ENCODE results near the gene KIRREL2. TPM values are rescaled to one million over a fixed set of nuclear protein-coding genes. Genes with fewer than 3 reads are reported as not detected.
"Not testable (repeated sequence)": the region's sequence is repeated elsewhere in the genome, so short reads cannot be mapped to it uniquely, and the experiment has no call there.

KIRREL2 gene
- polyA plus RNA-seq, 1 donor from 2014 or later = not detected

GRCh38 chr19:35870124-35870736 lies 13.5 kb downstream of the KIRREL2 start:
- H3K4me1 Mint-ChIP-seq = peaks cover 6 to 11% (median 9%) of the 10 kb centered on the region in 3 donors
- not testable (repeated sequence) for H3K36me3 Mint-ChIP-seq, H3K9me3 Mint-ChIP-seq
- peaks cover 42% of the 10 kb centered on the region for H3K27me3 Mint-ChIP-seq
- peak overlapping the region in 1 of 3 donors; percentile 40 for H3K27ac Mint-ChIP-seq
- peak overlapping the region in 3 of 4 donors; percentile 11 to 90 (median 87) for H3K4me3 Mint-ChIP-seq

GRCh38 chr19:35870798-35871197 lies 14.1 kb downstream of the KIRREL2 start:
- Mint-ChIP-seq H3K4me3 (peak overlapping the region in 1 of 4 donors; percentile 39), H3K9me3 (peaks cover 0 to 5% (median 0%) of the 10 kb centered on the region in 3 donors), H3K4me1 (peaks cover 6 to 11% (median 9%) of the 10 kb centered on the region in 3 donors), H3K27ac (no peak overlapping the region), H3K27me3 (peaks cover 38% of the 10 kb centered on the region), H3K36me3 (peaks cover 3% of the 10 kb centered on the region)

GRCh38 chr19:35871611-35872010 lies 14.9 kb downstream of the KIRREL2 start:
- Mint-ChIP-seq H3K27ac (no peak overlapping the region), H3K4me1 (peaks cover 6 to 11% (median 9%) of the 10 kb centered on the region in 3 donors), H3K4me3 (no peak overlapping the region), H3K36me3 (peaks cover 3% of the 10 kb centered on the region), H3K27me3 (peaks cover 36% of the 10 kb centered on the region), H3K9me3 (peaks cover 0 to 5% (median 0%) of the 10 kb centered on the region in 3 donors)

- Mint-ChIP-seq H3K9me3 (peaks cover 0 to 5% (median 0%) of the 10 kb centered on the region in 3 donors), H3K27me3 (peaks cover 36% of the 10 kb centered on the region), H3K4me1 (peaks cover 6 to 11% (median 9%) of the 10 kb centered on the region in 3 donors), H3K36me3 (peaks cover 3% of the 10 kb centered on the region), H3K27ac (no peak overlapping the region), H3K4me3 (no peak overlapping the region)
These were observed 15.5 kb downstream of the KIRREL2 start for GRCh38 chr19:35872180-35872579.

DNA sequence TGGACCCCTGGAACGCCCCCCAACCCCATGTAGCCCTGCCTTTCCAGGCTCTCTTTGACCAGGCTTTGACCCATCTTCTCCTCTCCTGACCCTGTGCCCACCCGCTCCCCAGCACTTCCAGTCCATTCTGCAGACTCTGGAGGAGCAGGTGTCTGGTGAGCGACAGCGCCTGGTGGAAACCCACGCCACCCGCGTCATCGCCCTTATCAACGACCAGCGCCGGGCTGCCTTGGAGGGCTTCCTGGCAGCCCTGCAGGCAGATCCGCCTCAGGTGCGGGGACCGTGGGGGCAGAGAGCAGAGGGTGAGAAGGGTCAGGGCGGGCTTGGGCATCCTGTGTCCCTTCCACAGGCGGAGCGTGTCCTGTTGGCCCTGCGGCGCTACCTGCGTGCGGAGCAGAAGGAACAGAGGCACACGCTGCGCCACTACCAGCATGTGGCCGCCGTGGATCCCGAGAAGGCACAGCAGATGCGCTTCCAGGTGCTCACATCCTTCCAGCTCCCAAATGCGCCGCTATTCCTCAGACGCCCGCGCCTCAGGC lies 17.8 kb downstream of the KIRREL2 start:
- peaks cover 3 to 9% (median 7%) of the 10 kb centered on the region in 3 donors for H3K4me1 Mint-ChIP-seq
- H3K27ac Mint-ChIP-seq = no peak overlapping the region
- H3K36me3 Mint-ChIP-seq = peaks cover 3% of the 10 kb centered on the region
- peaks cover 38% of the 10 kb centered on the region for H3K27me3 Mint-ChIP-seq
- H3K4me3 Mint-ChIP-seq = no peak overlapping the region
- H3K9me3 Mint-ChIP-seq = peaks cover 0 to 3% (median 0%) of the 10 kb centered on the region in 3 donors

DNA sequence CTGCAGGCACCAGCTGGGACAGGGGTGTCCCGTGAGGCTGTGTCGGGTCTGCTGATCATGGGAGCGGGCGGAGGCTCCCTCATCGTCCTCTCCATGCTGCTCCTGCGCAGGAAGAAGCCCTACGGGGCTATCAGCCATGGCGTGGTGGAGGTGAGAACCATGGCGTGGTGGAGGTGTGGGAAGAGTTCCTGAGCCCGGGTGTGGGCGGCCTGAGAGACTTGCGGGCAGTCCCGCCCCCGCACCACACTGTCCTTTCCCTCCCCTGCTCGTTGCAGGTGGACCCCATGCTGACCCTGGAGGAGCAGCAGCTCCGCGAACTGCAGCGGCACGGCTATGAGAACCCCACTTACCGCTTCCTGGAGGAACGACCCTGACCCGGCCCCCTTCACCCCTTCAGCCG lies 22.4 kb downstream of the KIRREL2 start:
- Mint-ChIP-seq H3K27ac (no peak overlapping the region), H3K4me3 (no peak overlapping the region), H3K27me3 (peaks cover 26% of the 10 kb centered on the region)

DNA sequence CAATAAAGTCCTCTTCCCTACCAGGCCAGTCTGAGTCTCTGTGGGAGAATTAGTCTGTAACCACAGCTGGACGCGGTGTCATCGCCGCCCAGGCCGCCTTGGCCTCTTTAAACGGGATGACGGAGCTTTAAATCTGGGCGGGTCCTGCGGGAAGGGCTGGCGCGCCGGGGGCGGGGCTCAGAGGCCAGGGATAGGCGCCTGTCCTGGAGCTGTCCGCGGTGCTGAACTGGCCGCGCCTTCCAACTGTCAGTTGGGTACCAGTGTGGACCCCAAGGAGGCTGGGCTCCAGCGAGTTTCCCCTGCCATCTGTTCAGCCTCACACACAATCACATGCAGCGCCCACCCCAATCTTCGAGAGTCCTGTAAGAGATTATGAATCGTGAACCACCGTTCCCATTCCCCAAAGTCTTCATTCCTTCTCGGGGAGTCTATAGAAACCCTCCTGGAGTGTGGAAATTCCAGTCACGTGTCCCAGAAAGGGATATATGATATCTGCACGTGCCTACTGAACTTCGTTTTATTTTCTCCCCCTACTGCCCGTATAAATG lies 23.1 kb downstream of the KIRREL2 start:
- H3K4me1 Mint-ChIP-seq = peaks cover 4 to 17% (median 12%) of the 10 kb centered on the region in 3 donors
- H3K27ac Mint-ChIP-seq = peak overlapping the region in 2 of 3 donors; percentile 60 to 90

More for the DNA sequence above, 22.4 kb downstream of the KIRREL2 start:
- Mint-ChIP-seq H3K36me3 (no peaks in the 10 kb centered on the region), H3K9me3 (no peaks in the 10 kb centered on the region), H3K4me1 (peaks cover 4 to 12% (median 8%) of the 10 kb centered on the region in 3 donors)

GRCh38 chr19:35882114-35882832 lies 25.6 kb downstream of the KIRREL2 start:
- Mint-ChIP-seq H3K9me3 (no peaks in the 10 kb centered on the region), H3K27ac (peak overlapping the region in 2 of 3 donors; percentile 83 to 84), H3K36me3 (peaks cover 4% of the 10 kb centered on the region), H3K4me3 (peak overlapping the region in 1 of 4 donors; percentile 50), H3K4me1 (peaks cover 4 to 19% (median 12%) of the 10 kb centered on the region in 3 donors), H3K27me3 (peaks cover 21% of the 10 kb centered on the region)

More for the DNA sequence above, 23.1 kb downstream of the KIRREL2 start:
- H3K36me3 Mint-ChIP-seq = no peaks in the 10 kb centered on the region
- peaks cover 25% of the 10 kb centered on the region for H3K27me3 Mint-ChIP-seq
- peak overlapping the region in 1 of 4 donors; percentile 28 for H3K4me3 Mint-ChIP-seq
- H3K9me3 Mint-ChIP-seq = no peaks in the 10 kb centered on the region

- H3K27ac Mint-ChIP-seq = peak overlapping the region; percentile 82 to 90 (median 83)
These were observed 27.2 kb downstream of the KIRREL2 start for GRCh38 chr19:35883882-35884281.

GRCh38 chr19:35885225-35885738 lies 28.6 kb downstream of the KIRREL2 start:
- no peaks in the 10 kb centered on the region for H3K27me3 Mint-ChIP-seq
- H3K9me3 Mint-ChIP-seq = no peaks in the 10 kb centered on the region
- peaks cover 4 to 17% (median 12%) of the 10 kb centered on the region in 3 donors for H3K4me1 Mint-ChIP-seq
- peaks cover 21% of the 10 kb centered on the region for H3K36me3 Mint-ChIP-seq
- peak overlapping the region; percentile 72 to 87 (median 78) for H3K27ac Mint-ChIP-seq
- H3K4me3 Mint-ChIP-seq = peak overlapping the region in 2 of 4 donors; percentile 41 to 74

More at GRCh38 chr19:35883882-35884281, 27.2 kb downstream of the KIRREL2 start:
- H3K4me1 Mint-ChIP-seq = peaks cover 4 to 19% (median 12%) of the 10 kb centered on the region in 3 donors
- H3K9me3 Mint-ChIP-seq = no peaks in the 10 kb centered on the region
- peaks cover 13% of the 10 kb centered on the region for H3K36me3 Mint-ChIP-seq
- H3K27me3 Mint-ChIP-seq = peaks cover 11% of the 10 kb centered on the region
- H3K4me3 Mint-ChIP-seq = peak overlapping the region in 2 of 4 donors; percentile 18 to 27

- peaks cover 23% of the 10 kb centered on the region for H3K36me3 Mint-ChIP-seq
These were observed 29.2 kb downstream of the KIRREL2 start for GRCh38 chr19:35885904-35886303.

GRCh38 chr19:35887197-35887596 lies 30.5 kb downstream of the KIRREL2 start:
- Mint-ChIP-seq H3K4me3 (peak overlapping the region in 1 of 4 donors; percentile 54), H3K27me3 (no peaks in the 10 kb centered on the region), H3K27ac (peak overlapping the region in 1 of 3 donors; percentile 87), H3K36me3 (peaks cover 25% of the 10 kb centered on the region), H3K4me1 (peaks cover 3 to 18% (median 14%) of the 10 kb centered on the region in 3 donors), H3K9me3 (no peaks in the 10 kb centered on the region)

More at GRCh38 chr19:35885904-35886303, 29.2 kb downstream of the KIRREL2 start:
- H3K9me3 Mint-ChIP-seq = no peaks in the 10 kb centered on the region
- no peaks in the 10 kb centered on the region for H3K27me3 Mint-ChIP-seq
- peak overlapping the region in 2 of 4 donors; percentile 68 to 74 for H3K4me3 Mint-ChIP-seq
- H3K4me1 Mint-ChIP-seq = peaks cover 4 to 19% (median 14%) of the 10 kb centered on the region in 3 donors
- peak overlapping the region; percentile 23 to 87 (median 78) for H3K27ac Mint-ChIP-seq

DNA sequence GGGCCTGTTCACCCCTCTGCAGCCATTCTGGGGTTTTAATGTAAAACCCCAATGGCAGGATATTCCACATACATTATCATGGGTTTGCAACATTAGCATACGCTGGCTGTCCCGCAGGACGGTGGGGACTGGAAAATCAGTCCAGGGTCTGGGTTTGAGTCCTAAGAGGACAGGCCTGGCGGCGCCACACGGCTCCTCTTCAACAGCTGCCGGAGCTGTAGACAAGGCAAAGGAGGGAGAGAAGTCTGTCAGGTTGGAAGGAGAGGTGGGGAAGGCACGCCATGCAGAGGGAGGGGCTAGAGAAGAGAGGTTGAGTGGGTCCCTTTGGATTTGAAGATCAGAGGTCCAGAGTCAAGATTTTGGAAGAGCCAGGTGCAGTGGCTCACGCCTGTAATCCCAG lies 31.7 kb downstream of the KIRREL2 start:
- peaks cover 5 to 12% (median 9%) of the 10 kb centered on the region in 3 donors for H3K4me1 Mint-ChIP-seq
- H3K27ac Mint-ChIP-seq = peak overlapping the region in 2 of 3 donors; percentile 80 to 87
- peaks cover 27% of the 10 kb centered on the region for H3K36me3 Mint-ChIP-seq
- H3K9me3 Mint-ChIP-seq = no peaks in the 10 kb centered on the region
- H3K4me3 Mint-ChIP-seq = peak overlapping the region in 2 of 4 donors; percentile 17 to 80
- H3K27me3 Mint-ChIP-seq = no peaks in the 10 kb centered on the region

GRCh38 chr19:35889370-35890112 lies 32.8 kb downstream of the KIRREL2 start:
- Mint-ChIP-seq H3K4me1 (peaks cover 5 to 8% (median 5%) of the 10 kb centered on the region in 3 donors), H3K27ac (peak overlapping the region in 2 of 3 donors; percentile 57 to 89), H3K9me3 (no peaks in the 10 kb centered on the region), H3K36me3 (peaks cover 27% of the 10 kb centered on the region), H3K27me3 (no peaks in the 10 kb centered on the region), H3K4me3 (no peak overlapping the region)

Measured in IgD-negative memory B cell (primary cell).